Measurements from ENCODE around the gene DDX27.

GRCh38 chr20:49247792-49248191, 28.6 kb downstream of the DDX27 start:
- TF ChIP-seq CTCF (conservative IDR thresholded peaks at IDR 0.05; ENCODE audit: low read depth, low read length) (no peak), EZH2 (IDR thresholded peaks at IDR 0.05; ENCODE audit: low read length, unreplicated experiment) (no peak), EZH2phosphoT487 (IDR thresholded peaks at IDR 0.05; ENCODE audit: borderline replicate concordance, low read length) (no peak)
